Measurements from ENCODE around the gene LRRC32.
"Not testable (repeated sequence)": the region's sequence is repeated elsewhere in the genome, so short reads cannot be mapped to it uniquely, and the experiment has no call there.

LRRC32 gene

DNA sequence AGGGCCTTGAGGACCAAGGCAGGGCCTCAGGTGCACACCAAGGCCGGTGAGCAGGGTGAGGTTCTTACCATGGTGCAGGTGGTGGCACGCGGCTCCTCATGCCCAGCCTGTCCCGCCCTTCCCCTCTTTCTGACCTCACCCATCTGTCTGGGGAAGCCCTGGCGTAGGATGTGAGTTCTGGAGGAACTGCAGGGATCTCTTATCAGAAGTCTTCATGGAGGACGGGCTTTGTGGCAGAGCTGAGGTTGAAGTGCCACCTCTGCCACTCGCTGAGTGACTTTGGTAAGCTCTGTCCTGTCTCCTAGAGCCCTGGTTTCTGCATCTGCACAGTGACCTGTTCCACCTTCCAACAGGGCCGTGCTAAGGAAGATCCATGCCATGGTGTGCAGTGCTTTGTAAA, 49.1 kb downstream of the LRRC32 start:
- TF ChIP-seq TAF1 (IDR thresholded peaks at IDR 0.05; ENCODE audit: borderline replicate concordance, low read depth, low read length) (no peak), POLR2AphosphoS5 (IDR thresholded peaks at IDR 0.05; ENCODE audit: low read depth, low read length) (no peak), POLR2A (IDR thresholded peaks at IDR 0.05; ENCODE audit: low read depth, low read length) (no peak)
- FAIRE-seq, result no peak
- no peak for DNase-seq (ENCODE audit: insufficient read length)

- peak; percentile 40 for FAIRE-seq
- TF ChIP-seq POLR2AphosphoS5 (IDR thresholded peaks at IDR 0.05; ENCODE audit: low read depth, low read length) (no peak), POLR2A (IDR thresholded peaks at IDR 0.05; ENCODE audit: low read depth, low read length) (no peak), TAF1 (IDR thresholded peaks at IDR 0.05; ENCODE audit: borderline replicate concordance, low read depth, low read length) (no peak)
- DNase-seq (ENCODE audit: insufficient read length), result no peak
Observed at GRCh38 chr11:76620489-76620888, 50.1 kb downstream of the LRRC32 start.

- not testable (repeated sequence) for FAIRE-seq; DNase-seq (ENCODE audit: insufficient read length)
Observed at GRCh38 chr11:76619801-76620200, 50.7 kb downstream of the LRRC32 start.

DNA sequence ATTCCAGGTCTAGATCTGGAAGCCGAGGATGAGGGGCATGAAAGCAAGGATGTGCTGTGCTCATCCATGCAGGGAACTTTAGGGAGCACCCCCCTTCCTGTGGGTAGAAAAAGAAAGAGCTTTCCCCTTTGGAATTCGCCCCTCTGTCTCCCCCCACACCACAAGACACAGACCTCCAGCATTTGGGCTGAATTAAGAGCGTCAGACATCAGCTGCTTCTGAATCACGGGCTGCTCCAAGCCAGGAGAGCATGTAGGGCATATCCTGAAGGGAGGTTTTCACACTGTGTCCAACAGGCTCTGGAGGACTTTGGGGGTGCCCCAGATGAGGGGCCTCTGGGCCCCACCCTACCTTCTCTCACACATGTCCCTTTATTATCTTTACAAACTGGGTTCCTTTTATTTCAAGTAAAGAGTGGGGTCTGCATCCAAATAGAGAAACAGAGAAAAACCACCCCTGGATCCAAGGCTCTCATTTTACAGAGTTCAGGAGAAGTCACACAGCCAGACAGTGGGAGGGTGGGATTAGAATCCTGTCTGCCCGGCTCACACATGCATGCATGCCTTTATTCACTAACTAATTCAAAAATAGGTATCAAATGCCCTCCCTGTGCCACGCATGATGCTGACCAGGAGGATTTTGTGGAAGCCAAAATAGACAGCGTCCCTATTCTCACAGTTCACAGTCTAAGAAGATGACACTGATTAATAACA, 52.8 kb downstream of the LRRC32 start:
- TF ChIP-seq TAF1 (IDR thresholded peaks at IDR 0.05; ENCODE audit: borderline replicate concordance, low read depth, low read length), result no peak
- no peak for TF ChIP-seq POLR2A (IDR thresholded peaks at IDR 0.05; ENCODE audit: low read depth, low read length)
- no peak for TF ChIP-seq POLR2AphosphoS5 (IDR thresholded peaks at IDR 0.05; ENCODE audit: low read depth, low read length)
- no peak for FAIRE-seq
- DNase-seq (ENCODE audit: insufficient read length), result no peak

DNA sequence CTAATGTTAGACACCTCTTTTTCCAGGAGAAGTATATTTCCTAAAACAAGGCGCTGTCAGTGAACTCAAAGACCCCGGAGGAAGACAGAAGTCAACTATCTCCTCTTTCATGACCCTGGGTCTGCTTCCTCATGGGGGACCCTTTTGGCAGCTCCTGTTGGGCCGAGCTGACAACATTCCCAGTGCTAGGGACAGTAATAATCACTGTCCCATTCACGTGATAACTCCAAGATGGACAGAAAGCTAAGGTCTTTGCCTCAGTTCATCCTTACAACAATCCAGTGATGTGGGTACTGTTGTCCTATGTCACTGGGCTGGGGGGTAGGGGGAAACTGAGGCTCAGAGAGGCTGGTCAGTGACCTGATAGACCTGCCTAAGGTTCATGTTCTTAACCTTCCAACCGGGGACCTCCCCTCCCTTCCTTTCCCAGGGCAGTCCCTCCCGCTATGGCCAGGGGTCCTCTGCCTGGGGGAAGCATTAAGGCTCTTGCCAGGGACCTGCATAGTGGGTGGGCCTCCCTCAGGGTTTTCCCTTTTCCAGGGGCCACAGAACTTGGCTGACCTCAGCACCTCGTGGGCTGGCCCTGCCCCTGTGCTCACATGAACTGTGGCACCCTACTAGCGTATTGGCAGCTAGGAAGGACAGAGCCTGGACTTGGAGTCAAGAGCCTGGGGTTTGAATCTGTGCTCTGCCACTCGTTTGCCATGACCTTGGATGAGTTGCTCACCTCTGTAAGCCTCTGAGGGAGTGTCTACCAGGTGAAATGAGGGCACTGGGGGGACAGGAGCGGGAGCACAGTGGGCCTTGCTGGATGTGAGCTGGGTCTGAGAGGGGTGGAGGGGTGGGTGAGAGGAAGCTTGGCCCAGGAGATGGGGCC, 53.6 kb downstream of the LRRC32 start:
- FAIRE-seq (peak; percentile 14), DNase-seq (ENCODE audit: insufficient read length) (no peak)
- TF ChIP-seq POLR2A (IDR thresholded peaks at IDR 0.05; ENCODE audit: low read depth, low read length) (no peak), TAF1 (IDR thresholded peaks at IDR 0.05; ENCODE audit: borderline replicate concordance, low read depth, low read length) (no peak)

DNA sequence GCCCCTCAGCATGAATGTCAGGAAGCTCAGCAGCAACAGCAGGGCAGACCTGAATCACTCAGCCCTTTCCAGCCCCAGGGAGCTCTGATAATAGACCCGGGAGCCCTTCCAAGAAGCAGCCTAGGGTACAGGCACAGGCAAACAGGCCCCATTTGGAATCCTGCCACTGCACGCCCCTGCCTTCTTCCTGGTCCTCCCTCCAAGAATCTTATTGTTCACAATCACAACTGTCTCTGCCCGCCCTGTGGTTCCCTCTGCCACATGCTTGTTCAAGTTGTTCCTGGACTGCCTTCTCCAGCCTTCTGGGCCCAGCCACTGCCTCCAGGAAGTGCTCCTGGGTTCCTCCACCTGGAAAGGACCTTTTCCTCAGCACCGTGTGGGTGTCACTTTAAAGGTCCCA, 54.6 kb downstream of the LRRC32 start:
- FAIRE-seq, result no peak
- DNase-seq (ENCODE audit: insufficient read length), result no peak
- TF ChIP-seq POLR2AphosphoS5 (IDR thresholded peaks at IDR 0.05; ENCODE audit: low read depth, low read length) (no peak), TAF1 (IDR thresholded peaks at IDR 0.05; ENCODE audit: borderline replicate concordance, low read depth, low read length) (no peak), POLR2A (IDR thresholded peaks at IDR 0.05; ENCODE audit: low read depth, low read length) (no peak)

DNA sequence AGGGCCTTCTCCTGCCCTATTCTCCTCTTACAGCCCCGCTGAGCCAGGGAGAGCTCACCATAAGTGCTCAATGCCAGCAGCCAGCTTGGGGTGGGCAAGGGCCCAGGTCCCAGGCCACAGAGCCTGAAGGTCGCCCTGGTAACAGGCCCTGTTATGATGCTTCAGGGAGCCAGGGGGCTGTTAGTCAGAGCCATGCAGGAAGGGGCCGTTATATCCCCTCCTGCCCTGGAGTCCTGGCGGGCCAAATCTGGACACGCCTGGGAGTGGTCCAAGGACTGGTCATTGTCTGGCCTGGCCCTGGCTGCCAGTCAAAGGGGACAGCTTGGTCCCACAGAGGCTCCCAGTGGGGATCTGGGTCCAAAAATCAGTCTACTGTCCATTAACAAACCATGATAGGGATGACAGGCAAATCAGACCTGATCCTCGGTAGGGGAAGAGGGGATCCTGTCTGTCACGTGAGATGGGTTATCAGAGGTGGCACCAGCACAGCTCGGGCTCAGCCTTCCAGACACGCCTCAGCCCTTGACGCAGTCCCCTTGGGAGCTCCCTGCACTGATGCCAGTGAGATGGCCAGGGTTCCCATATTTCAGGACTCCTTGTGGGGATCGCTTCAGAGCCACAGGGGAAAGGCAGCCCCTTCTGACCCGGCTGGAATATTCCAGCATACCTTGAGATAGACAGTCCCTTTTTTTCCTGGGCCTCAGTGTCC, 55.9 kb downstream of the LRRC32 start:
- TF ChIP-seq TAF1 (IDR thresholded peaks at IDR 0.05; ENCODE audit: borderline replicate concordance, low read depth, low read length) (no peak), POLR2A (IDR thresholded peaks at IDR 0.05; ENCODE audit: low read depth, low read length) (no peak), POLR2AphosphoS5 (IDR thresholded peaks at IDR 0.05; ENCODE audit: low read depth, low read length) (no peak)
- DNase-seq (ENCODE audit: insufficient read length) (no peak), FAIRE-seq (no peak)

DNA sequence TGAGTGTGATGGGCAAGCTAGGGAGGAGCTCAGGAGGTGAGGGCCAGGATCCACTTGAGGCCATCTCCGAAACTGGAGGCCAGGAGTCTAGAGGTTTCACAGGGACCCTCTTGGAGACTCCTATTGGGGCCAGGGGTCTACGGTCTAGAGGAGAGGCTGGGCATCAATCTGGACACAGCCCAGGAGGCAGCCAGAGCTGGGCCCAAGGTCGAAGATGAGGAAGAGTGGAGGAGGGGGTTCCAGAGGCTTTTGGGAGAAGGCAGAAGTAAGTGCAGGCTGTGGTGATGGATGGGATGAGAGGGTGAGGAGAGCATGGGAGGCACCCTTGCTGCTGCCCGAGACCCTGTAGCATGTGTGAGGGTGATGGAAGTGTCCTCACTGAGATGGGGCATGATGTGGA, 56.6 kb downstream of the LRRC32 start:
- DNase-seq (ENCODE audit: insufficient read length) (no peak), FAIRE-seq (no peak)
- TF ChIP-seq POLR2A (IDR thresholded peaks at IDR 0.05; ENCODE audit: low read depth, low read length), result no peak
- TF ChIP-seq TAF1 (IDR thresholded peaks at IDR 0.05; ENCODE audit: borderline replicate concordance, low read depth, low read length), result no peak
- TF ChIP-seq POLR2AphosphoS5 (IDR thresholded peaks at IDR 0.05; ENCODE audit: low read depth, low read length), result no peak

GRCh38 chr11:76612226-76612625, 58.3 kb downstream of the LRRC32 start:
- DNase-seq (ENCODE audit: insufficient read length), result no peak
- FAIRE-seq, result no peak
- no peak for TF ChIP-seq POLR2AphosphoS5 (IDR thresholded peaks at IDR 0.05; ENCODE audit: low read depth, low read length)
- no peak for TF ChIP-seq POLR2A (IDR thresholded peaks at IDR 0.05; ENCODE audit: low read depth, low read length)
- TF ChIP-seq TAF1 (IDR thresholded peaks at IDR 0.05; ENCODE audit: borderline replicate concordance, low read depth, low read length), result no peak

DNA sequence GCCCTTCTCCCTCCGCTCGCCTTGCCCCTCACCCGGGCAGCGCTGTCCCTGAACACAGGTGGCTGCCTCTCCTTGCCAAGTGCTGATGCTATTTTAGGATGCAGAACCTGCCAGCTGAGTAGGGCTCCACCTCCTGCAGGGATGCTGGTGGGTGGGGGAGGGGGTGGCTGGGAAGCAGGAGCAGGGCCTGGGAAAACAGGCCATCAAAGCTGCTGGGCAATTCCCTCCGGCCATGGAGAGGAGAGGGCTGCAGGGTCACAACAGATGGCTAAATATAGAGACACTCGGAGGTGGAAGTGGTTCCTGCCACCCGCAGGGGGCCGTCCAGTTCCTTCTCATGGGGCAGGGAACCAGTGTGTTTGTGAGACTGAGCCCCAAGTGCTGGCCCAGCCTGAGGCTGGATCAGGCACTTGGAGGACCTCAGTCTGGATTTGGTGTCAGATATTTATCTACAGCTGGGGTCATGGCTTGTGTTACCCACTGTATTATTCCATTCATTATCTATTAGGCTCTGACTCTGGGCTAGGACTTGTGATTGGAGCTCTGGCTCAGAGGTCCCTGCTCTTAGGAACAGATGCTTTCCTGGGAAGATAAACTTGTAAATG, 59.6 kb downstream of the LRRC32 start:
- FAIRE-seq (no peak), DNase-seq (ENCODE audit: insufficient read length) (no peak)

DNA sequence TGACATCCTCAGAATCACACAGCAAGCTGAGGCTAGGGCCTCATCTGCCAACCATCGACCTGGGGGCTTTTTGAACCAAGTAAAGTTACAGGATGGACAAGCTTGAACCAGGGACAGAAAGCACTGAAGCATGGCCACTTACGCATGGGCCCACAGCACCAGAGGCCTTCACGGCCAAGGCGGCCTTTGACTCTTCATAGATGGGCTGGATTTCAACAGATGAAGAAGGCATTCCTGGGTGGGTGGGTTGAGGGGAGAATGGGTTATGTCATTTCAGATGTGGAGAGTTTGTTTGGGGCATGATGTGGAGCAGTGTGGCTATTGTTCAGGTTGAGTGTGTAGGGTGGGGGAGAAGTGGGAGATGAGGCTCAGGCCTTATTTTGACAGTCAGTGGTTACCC, 60.2 kb downstream of the LRRC32 start:
- TF ChIP-seq POLR2AphosphoS5 (IDR thresholded peaks at IDR 0.05; ENCODE audit: low read depth, low read length) (no peak), POLR2A (IDR thresholded peaks at IDR 0.05; ENCODE audit: low read depth, low read length) (no peak), TAF1 (IDR thresholded peaks at IDR 0.05; ENCODE audit: borderline replicate concordance, low read depth, low read length) (no peak)
- FAIRE-seq (no peak), DNase-seq (ENCODE audit: insufficient read length) (no peak)

More for the DNA sequence above, 59.6 kb downstream of the LRRC32 start:
- TF ChIP-seq TAF1 (IDR thresholded peaks at IDR 0.05; ENCODE audit: borderline replicate concordance, low read depth, low read length) (no peak), POLR2AphosphoS5 (IDR thresholded peaks at IDR 0.05; ENCODE audit: low read depth, low read length) (no peak), POLR2A (IDR thresholded peaks at IDR 0.05; ENCODE audit: low read depth, low read length) (no peak)
